SK-N-SH (cell line): ENCODE measurements around the gene RFNG. TPM values are rescaled to one million over a fixed set of nuclear protein-coding genes. Genes with fewer than 3 reads are reported as not detected.

ENCODE experiments used
- CTCF ChIA-PET: fragments of 300-600, 350-600 bp; formaldehyde crosslinking; extraction: SDS; loops from one replicate; lab custom pipeline; 2021; lab: Yijun Ruan, JAX
- POLR2A ChIA-PET: fragments of 350-600 bp; sonication (Branson Sonifier 250); formaldehyde crosslinking; extraction: SDS; loops from one replicate; lab custom pipeline; 2020; ENCODE audit warnings: antibody characterized with exemption, inconsistent platforms; lab: Yijun Ruan, JAX
- DNase-seq: peaks from one replicate; pipeline ENCODE4 v3.0.0; 2012
- H2AFZ ChIP-seq: fragments of 200-600 bp; sonication (generic); 2 replicates; pipeline ENCODE4 v1.8.1; 2016; ENCODE audit warnings: antibody characterized with exemption, mild to moderate bottlenecking, low read depth
- H3F3A ChIP-seq: fragments of 200-600 bp; sonication (generic); replicated peaks from 2 replicates; pipeline ENCODE3; 2016; ENCODE audit warnings: antibody characterized with exemption, mild to moderate bottlenecking; ENCODE audit not compliant: insufficient read depth
- H3K27ac ChIP-seq, 2 experiments: fragments of 200-500 bp in 1 of 2; fragments of 200-600 bp in 1 of 2; sonication (Bioruptor generic) in 1 of 2; sonication (generic), shearing (Covaris generic) in 1 of 2; 2 replicates each; pipeline versions ENCODE4 v1.5.1 to v1.6.1; 2014 to 2016; ENCODE audit warnings: low read depth in 2 of 2, inconsistent platforms in 1 of 2, low read length in 1 of 2, mild to moderate bottlenecking in 1 of 2, mixed read lengths in 1 of 2
- H3K27me3 ChIP-seq: fragments of 200-600 bp; sonication (generic), shearing (Covaris generic); 2 replicates; pipeline ENCODE4 v1.6.1; 2016; ENCODE audit warnings: mixed run types; ENCODE audit not compliant: insufficient read depth
- H3K36me3 ChIP-seq, 2 experiments: fragments of 200-500 bp in 1 of 2; fragments of 200-600 bp in 1 of 2; sonication (Bioruptor generic) in 1 of 2; sonication (generic) in 1 of 2; replicated peaks in 1 of 2; 2 replicates each; pipeline versions ENCODE3 to v1.5.1; 2014 to 2016; ENCODE audit warnings: low read length in 1 of 2, mild to moderate bottlenecking in 1 of 2; ENCODE audit not compliant: insufficient read depth in 2 of 2, control insufficient read depth in 1 of 2
- H3K4me1 ChIP-seq, 2 experiments: fragments of 200-500 bp in 1 of 2; fragments of 200-600 bp in 1 of 2; sonication (Bioruptor generic) in 1 of 2; sonication (generic), shearing (Covaris generic) in 1 of 2; 2 replicates each; pipeline versions ENCODE4 v1.5.1 to v1.6.1; 2014 to 2016; ENCODE audit warnings: low read depth in 1 of 2, low read length in 1 of 2, mixed run types in 1 of 2; ENCODE audit not compliant: insufficient read depth in 2 of 2, control insufficient read depth in 1 of 2
- H3K4me2 ChIP-seq: fragments of 200-600 bp; sonication (generic), shearing (Covaris generic); 2 replicates; pipeline ENCODE4 v1.6.1; 2017; ENCODE audit warnings: mixed run types
- H3K4me3 ChIP-seq, 2 experiments: fragments of 200-500 bp in 1 of 2; fragments of 200-600 bp in 1 of 2; sonication (Bioruptor generic) in 1 of 2; sonication (generic), shearing (Covaris generic) in 1 of 2; 2 replicates each; pipeline versions ENCODE4 v1.5.1 to v1.8.1; 2014 to 2016; ENCODE audit warnings: low read depth in 2 of 2, inconsistent platforms in 1 of 2, low read length in 1 of 2, mild to moderate bottlenecking in 1 of 2, mixed read lengths in 1 of 2, moderate library complexity in 1 of 2
- H3K79me2 ChIP-seq: fragments of 200-600 bp; sonication (generic); 2 replicates; pipeline ENCODE4 v1.8.1; 2017; ENCODE audit warnings: mild to moderate bottlenecking; ENCODE audit not compliant: insufficient read depth
- H3K9ac ChIP-seq: fragments of 200-600 bp; sonication (generic); 2 replicates; pipeline ENCODE4 v1.6.1; 2017; ENCODE audit warnings: mixed run types
- H3K9me2 ChIP-seq: fragments of 200-600 bp; sonication (generic); 2 replicates; pipeline ENCODE4 v1.6.1; 2017; ENCODE audit warnings: mixed run types
- H3K9me3 ChIP-seq: fragments of 200-600 bp; sonication (generic); 2 replicates; pipeline ENCODE4 v1.6.1; 2017; ENCODE audit warnings: mixed run types, mild to moderate bottlenecking, moderate library complexity
- H4K20me1 ChIP-seq: fragments of 200-600 bp; sonication (generic); 2 replicates; pipeline ENCODE4 v1.6.1; 2017; ENCODE audit warnings: mild to moderate bottlenecking, mixed run types; ENCODE audit not compliant: insufficient read depth
- MAX ChIP-seq: IDR thresholded peaks from 2 replicates; pipeline ENCODE4 v1.4.0; 2012; ENCODE audit warnings: low read depth
- MXI1 ChIP-seq: IDR thresholded peaks from 2 replicates; pipeline ENCODE4 v1.6.1; 2012; ENCODE audit warnings: mild to moderate bottlenecking, low read depth, low read length, improper control_type of control experiment
- POLR2AphosphoS5 ChIP-seq: IDR thresholded peaks from 2 replicates; pipeline ENCODE4 v1.6.1; 2012; ENCODE audit warnings: low read depth, low read length
- SMC3 ChIP-seq: IDR thresholded peaks from 2 replicates; pipeline ENCODE4 v1.6.1; 2012; ENCODE audit warnings: low read depth, low read length, improper control_type of control experiment
- USF1 ChIP-seq: IDR thresholded peaks from 2 replicates; pipeline ENCODE4 v1.4.0; 2012; ENCODE audit warnings: low read depth, borderline replicate concordance
- WGBS: methylation state at CpG from one replicate; pipeline ENCODE4 v1.1.6; 2017; ENCODE audit warnings: low lambda C conversion rate; 5-methylcytosine and 5-hydroxymethylcytosine counted together
- polyA plus RNA-seq, 3 experiments: library from polyadenylated mRNA; depleted of rRNA; stranded (reverse); fragments of >200 nt; gene quantifications; 2 replicates each; pipeline ENCODE4 v1.2.3, GENCODE V29; 2012
- TF ChIP-seq, protein P1 (sequence below): fragments of 150-350 bp; IDR thresholded peaks from 2 replicates; pipeline ENCODE4 v1.6.1; 2016; ENCODE audit warnings: mild to moderate bottlenecking, low read depth, low read length
- TF ChIP-seq, protein P2 (sequence below): fragments of 150-350 bp; IDR thresholded peaks from 2 replicates; pipeline ENCODE4 v1.6.1; 2017; ENCODE audit warnings: antibody characterized with exemption, low read length, low read depth, borderline replicate concordance

RFNG gene
- polyA plus RNA-seq, 1 of the 3 experiments (the other 2 are of a cell fraction): 68.6 TPM

- no peaks in the 10 kb centered on the region for H3K9me3 ChIP-seq
- 97% methylated on average over 17 of the region's 17 CpGs for WGBS
Observed at GRCh38 chr17:82024859-82025258, 26.8 kb downstream of the RFNG start.

DNA sequence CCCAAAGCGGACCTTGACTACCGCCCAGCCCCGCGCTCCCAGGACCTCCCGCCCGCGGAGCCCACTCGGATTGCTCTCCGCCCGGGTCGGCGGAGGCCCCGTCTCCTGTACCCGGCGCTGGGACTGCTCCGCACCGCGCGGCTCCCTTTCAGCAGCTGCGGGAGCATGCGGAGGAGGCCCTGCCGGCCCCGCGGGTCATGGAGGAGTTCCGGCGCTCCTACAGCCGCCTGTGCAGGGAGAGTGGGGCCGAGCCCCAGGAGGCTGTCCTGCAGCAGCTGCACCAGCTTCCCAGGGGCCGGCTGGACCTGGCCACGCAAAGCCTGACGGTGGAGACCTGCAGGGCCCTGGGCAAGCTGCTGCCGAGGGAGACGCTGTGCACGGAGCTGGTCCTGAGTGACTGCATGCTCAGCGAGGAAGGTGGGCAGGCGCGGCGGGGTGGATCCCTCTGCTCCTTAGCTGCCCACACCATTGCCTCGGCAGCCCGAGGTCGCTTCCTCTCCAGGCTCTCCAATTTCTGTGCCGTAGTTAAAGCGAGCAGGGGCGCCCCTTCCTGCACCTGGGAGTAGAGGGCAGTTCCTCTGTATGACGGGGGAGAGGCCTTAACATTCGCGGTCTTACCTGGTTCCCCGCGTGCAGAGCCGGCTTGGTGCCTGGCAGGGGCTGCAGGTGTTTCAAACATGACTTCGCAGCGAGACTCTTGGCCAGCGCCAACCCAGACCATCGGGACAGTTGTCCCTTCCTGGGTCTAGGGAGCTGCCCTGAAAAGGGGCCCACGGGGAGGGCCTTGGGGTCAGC, 28.0 kb downstream of the RFNG start:
- peak overlapping the region; percentile 83 to 88 for H3K4me3 ChIP-seq
- H2AFZ ChIP-seq: peak overlapping the region; percentile 76
- H3K9me2 ChIP-seq: no peaks in the 10 kb centered on the region
- TF ChIP-seq, protein P1, sequence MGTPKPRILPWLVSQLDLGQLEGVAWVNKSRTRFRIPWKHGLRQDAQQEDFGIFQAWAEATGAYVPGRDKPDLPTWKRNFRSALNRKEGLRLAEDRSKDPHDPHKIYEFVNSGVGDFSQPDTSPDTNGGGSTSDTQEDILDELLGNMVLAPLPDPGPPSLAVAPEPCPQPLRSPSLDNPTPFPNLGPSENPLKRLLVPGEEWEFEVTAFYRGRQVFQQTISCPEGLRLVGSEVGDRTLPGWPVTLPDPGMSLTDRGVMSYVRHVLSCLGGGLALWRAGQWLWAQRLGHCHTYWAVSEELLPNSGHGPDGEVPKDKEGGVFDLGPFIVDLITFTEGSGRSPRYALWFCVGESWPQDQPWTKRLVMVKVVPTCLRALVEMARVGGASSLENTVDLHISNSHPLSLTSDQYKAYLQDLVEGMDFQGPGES: no peak
- TF ChIP-seq MXI1 (peak; percentile 57; the same call in 1 of the 2 replicates), SMC3 (no peak), POLR2AphosphoS5 (no peak), MAX (peak; percentile 52; the same call in 1 of the 2 replicates)
- ChIA-PET POLR2A (interaction anchor here (0.7 to 4.2 kb wide), 9 partner anchors 8 to 96 kb away, joined by 3 to 41 read pairs (median 5); partner anchors contain the start of genes DCXR, FASN, MAFG and NOTUM), CTCF (interaction anchor here (1.0 to 35.7 kb wide), 12 partner anchors 13 to 154 kb away, joined by 3 to 1216 read pairs (median 33); partner anchors contain the start of genes ARHGDIA, DCXR, FASN and MYADML2)
- no peaks in the 10 kb centered on the region for H3K9me3 ChIP-seq
- peaks cover 3 to 16% of the 10 kb centered on the region in 2 experiments for H3K36me3 ChIP-seq
- H3K27me3 ChIP-seq: no peaks in the 10 kb centered on the region
- H3K79me2 ChIP-seq: peaks cover 30% of the 10 kb centered on the region
- 8% methylated on average over 38 of the region's 55 CpGs for WGBS
- H3F3A ChIP-seq: peaks cover 20% of the 10 kb centered on the region
- peak overlapping the region in 1 of 2 experiments; percentile 69; a peak in 2 of 4 replicates for H3K27ac ChIP-seq
- peaks cover 17% of the 10 kb centered on the region for H4K20me1 ChIP-seq
- peak overlapping the region; percentile 71 for H3K9ac ChIP-seq
- peak; percentile 83 for DNase-seq
- peak overlapping the region; percentile 98 for H3K4me2 ChIP-seq
- peaks cover 18 to 36% of the 10 kb centered on the region in 2 experiments; a peak in 3 of 4 replicates for H3K4me1 ChIP-seq

More at GRCh38 chr17:82024859-82025258, 26.8 kb downstream of the RFNG start:
- H3K4me2 ChIP-seq: no peak overlapping the region
- TF ChIP-seq USF1: no peak
- TF ChIP-seq, protein P2, sequence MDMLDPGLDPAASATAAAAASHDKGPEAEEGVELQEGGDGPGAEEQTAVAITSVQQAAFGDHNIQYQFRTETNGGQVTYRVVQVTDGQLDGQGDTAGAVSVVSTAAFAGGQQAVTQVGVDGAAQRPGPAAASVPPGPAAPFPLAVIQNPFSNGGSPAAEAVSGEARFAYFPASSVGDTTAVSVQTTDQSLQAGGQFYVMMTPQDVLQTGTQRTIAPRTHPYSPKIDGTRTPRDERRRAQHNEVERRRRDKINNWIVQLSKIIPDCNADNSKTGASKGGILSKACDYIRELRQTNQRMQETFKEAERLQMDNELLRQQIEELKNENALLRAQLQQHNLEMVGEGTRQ: no peak
- TF ChIP-seq, all 33 proteins: peak for 0
- H3K36me3 ChIP-seq: peaks cover 0 to 9% of the 10 kb centered on the region in 2 experiments
- H3F3A ChIP-seq: peaks cover 32% of the 10 kb centered on the region
- no peaks in the 10 kb centered on the region for H3K27me3 ChIP-seq
- peaks cover 19% of the 10 kb centered on the region for H4K20me1 ChIP-seq
- DNase-seq: no peak
- CTCF ChIA-PET: interaction anchor here (1.4 to 35.7 kb wide), 6 partner anchors 12 to 156 kb away, joined by 3 to 1216 read pairs (median 56); partner anchors contain the start of genes DCXR and NOTUM
- H3K4me1 ChIP-seq: peaks cover 18 to 39% of the 10 kb centered on the region in 2 experiments; a peak in 3 of 4 replicates
- H3K79me2 ChIP-seq: peaks cover 30% of the 10 kb centered on the region
- no peak overlapping the region for H2AFZ ChIP-seq
- no peak overlapping the region for H3K4me3 ChIP-seq
- no peaks in the 10 kb centered on the region for H3K9me2 ChIP-seq
- POLR2A ChIA-PET: interaction anchor here (4.2 kb wide), 1 partner anchor 65 kb away, joined by 41 read pairs; the partner anchor contains the start of gene NOTUM
- no peak overlapping the region for H3K27ac ChIP-seq
- H3K9ac ChIP-seq: no peak overlapping the region
